ENCODE data around the gene RASSF4.
"Not testable (repeated sequence)": the region's sequence is repeated elsewhere in the genome, so short reads cannot be mapped to it uniquely, and the experiment has no call there.

RASSF4 gene

GRCh38 chr10:45008524-45009161 is 49.0 kb downstream of the RASSF4 start:
- in situ Hi-C loops (cut with MboI; ENCODE audit: low sequenced_read_pairs, unreplicated experiment), result no loop called here
- TF ChIP-seq, protein P1, sequence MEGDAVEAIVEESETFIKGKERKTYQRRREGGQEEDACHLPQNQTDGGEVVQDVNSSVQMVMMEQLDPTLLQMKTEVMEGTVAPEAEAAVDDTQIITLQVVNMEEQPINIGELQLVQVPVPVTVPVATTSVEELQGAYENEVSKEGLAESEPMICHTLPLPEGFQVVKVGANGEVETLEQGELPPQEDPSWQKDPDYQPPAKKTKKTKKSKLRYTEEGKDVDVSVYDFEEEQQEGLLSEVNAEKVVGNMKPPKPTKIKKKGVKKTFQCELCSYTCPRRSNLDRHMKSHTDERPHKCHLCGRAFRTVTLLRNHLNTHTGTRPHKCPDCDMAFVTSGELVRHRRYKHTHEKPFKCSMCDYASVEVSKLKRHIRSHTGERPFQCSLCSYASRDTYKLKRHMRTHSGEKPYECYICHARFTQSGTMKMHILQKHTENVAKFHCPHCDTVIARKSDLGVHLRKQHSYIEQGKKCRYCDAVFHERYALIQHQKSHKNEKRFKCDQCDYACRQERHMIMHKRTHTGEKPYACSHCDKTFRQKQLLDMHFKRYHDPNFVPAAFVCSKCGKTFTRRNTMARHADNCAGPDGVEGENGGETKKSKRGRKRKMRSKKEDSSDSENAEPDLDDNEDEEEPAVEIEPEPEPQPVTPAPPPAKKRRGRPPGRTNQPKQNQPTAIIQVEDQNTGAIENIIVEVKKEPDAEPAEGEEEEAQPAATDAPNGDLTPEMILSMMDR (IDR thresholded peaks at IDR 0.05; ENCODE audit: borderline replicate concordance, control extremely low read depth, extremely low read depth, insufficient read depth, missing control alignments), result peak; percentile 71

GRCh38 chr10:45014557-45014956 is 55.0 kb downstream of the RASSF4 start:
- DNase-seq (ENCODE audit: low spot score); in situ Hi-C loops (cut with MboI; ENCODE audit: low sequenced_read_pairs, unreplicated experiment): not testable (repeated sequence)

More at GRCh38 chr10:45008524-45009161, 49.0 kb downstream of the RASSF4 start:
- DNase-seq (ENCODE audit: low spot score), result peak; percentile 54

DNA sequence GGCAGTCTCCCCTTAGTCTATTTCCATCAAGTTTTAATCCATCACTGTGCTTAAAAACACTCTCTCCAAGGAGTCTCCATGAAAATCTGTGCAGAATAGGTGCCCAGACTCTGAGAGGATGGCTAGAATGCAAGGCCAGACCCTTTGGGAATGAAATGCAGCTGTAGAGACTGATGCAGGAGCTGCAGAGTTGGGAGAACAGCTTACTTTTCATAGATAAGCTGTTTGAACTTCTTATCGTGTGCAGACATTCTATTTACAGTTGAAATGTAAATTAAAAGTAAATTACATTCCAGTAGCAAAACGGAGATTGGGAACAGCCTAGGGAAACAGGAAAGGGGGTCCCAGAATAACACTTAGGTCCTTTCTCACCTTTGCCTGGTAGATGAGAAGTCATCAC is 56.0 kb downstream of the RASSF4 start:
- DNase-seq (ENCODE audit: low spot score), result no peak
- in situ Hi-C loops (cut with MboI; ENCODE audit: low sequenced_read_pairs, unreplicated experiment), result no loop called here
- TF ChIP-seq, protein P1 (IDR thresholded peaks at IDR 0.05; ENCODE audit: borderline replicate concordance, control extremely low read depth, extremely low read depth, insufficient read depth, missing control alignments), result no peak

DNA sequence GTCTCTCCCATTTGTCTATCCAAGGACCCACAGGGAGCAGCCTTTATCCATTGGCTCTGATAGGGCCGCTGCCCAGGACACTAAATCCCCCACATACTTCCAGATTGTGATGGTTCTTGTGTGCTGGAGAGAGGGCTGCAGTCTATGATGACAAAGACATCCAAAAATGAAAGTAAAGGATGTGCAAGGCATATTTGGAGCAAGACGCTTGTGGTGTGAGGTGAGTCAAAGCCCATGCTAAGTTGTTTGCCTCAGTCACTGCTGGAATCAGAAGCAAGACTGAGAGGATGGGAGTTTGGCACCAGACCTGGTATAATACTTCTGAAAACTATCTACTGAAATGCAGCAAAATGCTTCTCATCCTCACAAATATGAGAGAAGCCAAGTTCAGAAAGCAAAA is 63.8 kb downstream of the RASSF4 start:
- in situ Hi-C loops (cut with MboI; ENCODE audit: low sequenced_read_pairs, unreplicated experiment), result no loop called here
- TF ChIP-seq, protein P1 (IDR thresholded peaks at IDR 0.05; ENCODE audit: borderline replicate concordance, control extremely low read depth, extremely low read depth, insufficient read depth, missing control alignments), result no peak
- no peak for DNase-seq (ENCODE audit: low spot score)

- DNase-seq (ENCODE audit: low spot score), result no peak
- TF ChIP-seq, protein P1 (IDR thresholded peaks at IDR 0.05; ENCODE audit: borderline replicate concordance, control extremely low read depth, extremely low read depth, insufficient read depth, missing control alignments), result no peak
- in situ Hi-C loops (cut with MboI; ENCODE audit: low sequenced_read_pairs, unreplicated experiment), result no loop called here
Observed at GRCh38 chr10:45034301-45034700, 74.7 kb downstream of the RASSF4 start.

DNA sequence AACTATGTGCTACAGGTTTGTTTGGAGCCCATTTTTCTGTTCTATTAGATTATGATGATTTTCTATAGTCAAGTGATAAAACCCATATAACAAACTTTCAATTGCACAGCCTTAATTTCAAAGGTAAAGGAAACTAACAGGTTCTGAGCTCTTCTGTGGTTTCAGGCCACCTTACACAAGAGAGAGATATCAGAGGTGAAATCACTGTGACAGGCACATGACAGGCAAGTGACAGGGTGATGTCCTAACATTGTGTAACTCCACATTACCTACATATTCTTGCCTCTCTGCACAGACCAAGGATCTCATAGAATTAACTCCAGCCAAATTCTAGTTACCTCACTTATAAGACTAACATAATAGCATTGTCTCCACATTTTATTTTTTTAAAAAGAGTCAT is 76.1 kb downstream of the RASSF4 start:
- in situ Hi-C loops (cut with MboI; ENCODE audit: low sequenced_read_pairs, unreplicated experiment), result no loop called here
- TF ChIP-seq, protein P1 (IDR thresholded peaks at IDR 0.05; ENCODE audit: borderline replicate concordance, control extremely low read depth, extremely low read depth, insufficient read depth, missing control alignments), result no peak
- DNase-seq (ENCODE audit: low spot score), result no peak

- in situ Hi-C loops (cut with MboI; ENCODE audit: low sequenced_read_pairs, unreplicated experiment), result no loop called here
- no peak for DNase-seq (ENCODE audit: low spot score)
- TF ChIP-seq, protein P1 (IDR thresholded peaks at IDR 0.05; ENCODE audit: borderline replicate concordance, control extremely low read depth, extremely low read depth, insufficient read depth, missing control alignments), result no peak
Observed at GRCh38 chr10:45040921-45041542, 81.4 kb downstream of the RASSF4 start.

Data from GM13976 (cell line).